HepG2 (cell line): Measurements from ENCODE around the gene CRK. TPM values are rescaled to one million over a fixed set of nuclear protein-coding genes. Genes with fewer than 3 reads are reported as not detected.

ENCODE experiments used
- ATAC-seq: fragments of 200-7000 bp; cut with Tn5 transposase; 3 replicates; pipeline ENCODE4 v1.9.1; 2020; ENCODE audit warnings: mild to moderate bottlenecking, moderate library complexity
- BruUV-seq: library from RNA; stranded (reverse); fragments of 400-500 nt; replicated peaks from 2 replicates; lab custom pipeline; 2021; lab: Mats Ljungman, UMichigan
- CTCF ChIA-PET: fragments of 300-600 bp; formaldehyde crosslinking; extraction: SDS; loops from one replicate; lab custom pipeline; 2021; ENCODE audit warnings: low total read pairs, inconsistent platforms, low intra/inter-chr PET ratio; lab: Yijun Ruan, JAX
- POLR2A ChIA-PET: fragments of 350-600 bp; sonication (Branson Sonifier 250); formaldehyde crosslinking; loops from one replicate; lab custom pipeline; 2020; ENCODE audit warnings: antibody characterized with exemption, inconsistent platforms; lab: Yijun Ruan, JAX
- DNase-seq: peaks from one replicate; pipeline ENCODE4 v3.0.0-alpha.2; 2015; ENCODE audit warnings: low spot score
- FAIRE-seq: peaks from 3 replicates; lab custom pipeline; 2011; peaks lifted over from hg19 to GRCh38; lab: Jason Lieb, UNC
- H2AFZ ChIP-seq: one replicate; pipeline ENCODE4 v1.6.1; 2011; ENCODE audit warnings: low read length, inconsistent platforms
- H3K27ac ChIP-seq: fragments of 300-600 bp; 3 replicates; pipeline ENCODE4 v1.8.0; 2011; ENCODE audit warnings: mixed run types, mild to moderate bottlenecking, mixed read lengths, low read length, inconsistent platforms; ENCODE audit not compliant: insufficient read depth; ENCODE audit errors: extremely low read length
- H3K27me3 ChIP-seq, 2 experiments: fragments of 200-600 bp in 1 of 2; 2 replicates in 1 of 2; 3 replicates in 1 of 2; pipeline versions ENCODE4 v1.6.0 to v1.8.0; 2011; ENCODE audit warnings: low read length in 2 of 2, mild to moderate bottlenecking in 2 of 2, moderate library complexity in 2 of 2, inconsistent platforms in 1 of 2; ENCODE audit not compliant: insufficient read depth in 2 of 2, control insufficient read depth in 1 of 2
- H3K36me3 ChIP-seq, 2 experiments: fragments of 200-600 bp in 1 of 2; replicated peaks in 1 of 2; 2 replicates in 1 of 2; 3 replicates in 1 of 2; pipeline versions ENCODE4 v1.5.1 to v1.8.0; 2011; ENCODE audit warnings: low read length in 2 of 2, inconsistent platforms in 1 of 2; ENCODE audit not compliant: insufficient read depth in 2 of 2, control insufficient read depth in 1 of 2
- H3K4me1 ChIP-seq: 2 replicates; pipeline ENCODE4 v1.5.1; 2012; ENCODE audit warnings: low read length, inconsistent platforms; ENCODE audit not compliant: insufficient read depth
- H3K4me2 ChIP-seq: 2 replicates; pipeline ENCODE4 v1.6.0; 2011; ENCODE audit warnings: low read depth, low read length, inconsistent platforms
- H3K4me3 ChIP-seq, 3 experiments: fragments of 200-600 bp in 1 of 3; sonication (generic), shearing (Covaris generic) in 1 of 3; replicated peaks in 1 of 3; 2 replicates each; pipeline ENCODE4 v1.5.1; 2011 to 2016; ENCODE audit warnings: low read length in 3 of 3, inconsistent platforms in 2 of 3, low read depth in 2 of 3, mild to moderate bottlenecking in 2 of 3, control low read depth in 1 of 3, mixed read lengths in 1 of 3; ENCODE audit not compliant: insufficient read depth in 1 of 3
- H3K79me2 ChIP-seq: one replicate; pipeline ENCODE4 v1.6.1; 2011; ENCODE audit warnings: low read length, inconsistent platforms; ENCODE audit not compliant: insufficient read depth
- H3K9ac ChIP-seq: 2 replicates; pipeline ENCODE4 v1.6.0; 2011; ENCODE audit warnings: mild to moderate bottlenecking, low read depth, low read length, inconsistent platforms; ENCODE audit not compliant: insufficient read depth
- H3K9me3 ChIP-seq: 2 replicates; pipeline ENCODE4 v1.5.1; 2012; ENCODE audit warnings: mild to moderate bottlenecking, low read length
- H4K20me1 ChIP-seq: 2 replicates; pipeline ENCODE4 v1.6.0; 2011; ENCODE audit warnings: inconsistent platforms, mild to moderate bottlenecking, low read length, moderate library complexity; ENCODE audit not compliant: insufficient read depth
- CBX1 ChIP-seq: IDR thresholded peaks from one replicate; pipeline ENCODE4 v1.6.1; 2016; ENCODE audit warnings: antibody characterized with exemption, low read depth
- NRL ChIP-seq: sonication (generic); formaldehyde crosslinking; IDR thresholded peaks from 2 replicates; pipeline ENCODE4 v1.5.0; 2020; ENCODE audit warnings: missing genetic modification reagents, mild to moderate bottlenecking, moderate library complexity, borderline replicate concordance
- POLR2AphosphoS5 ChIP-seq: IDR thresholded peaks from 2 replicates; pipeline ENCODE4 v1.6.1; 2012; ENCODE audit warnings: low read depth, low read length
- ZNF251 ChIP-seq: sonication (generic); formaldehyde crosslinking; IDR thresholded peaks from 2 replicates; pipeline ENCODE4 v1.9.0; 2021; ENCODE audit warnings: mild to moderate bottlenecking, missing genetic modification reagents
- ZNF674 ChIP-seq: sonication (generic); formaldehyde crosslinking; IDR thresholded peaks from 2 replicates; pipeline ENCODE4 v1.5.0; 2020; ENCODE audit warnings: low read depth, mild to moderate bottlenecking, missing genetic modification reagents
- ZNF720 ChIP-seq: sonication (generic); formaldehyde crosslinking; IDR thresholded peaks from 2 replicates; pipeline ENCODE4 v1.4.0; 2020; ENCODE audit warnings: missing genetic modification reagents
- ZZZ3 ChIP-seq: sonication (generic); formaldehyde crosslinking; IDR thresholded peaks from 2 replicates; pipeline ENCODE4 v1.4.0; 2020; ENCODE audit warnings: missing genetic modification reagents, mild to moderate bottlenecking, borderline replicate concordance
- WGBS: methylation state at CpG from one replicate; pipeline ENCODE4 v1.1.6; 2017; ENCODE audit warnings: low lambda C conversion rate; 5-methylcytosine and 5-hydroxymethylcytosine counted together
- in situ Hi-C: cut with HindIII; loops from 2 replicates; pipeline ENCODE4 v1.10.0; 2017; ENCODE audit warnings: low pct_unique_long_range_greater_than_20kb; ENCODE audit not compliant: extremely low pct_ligation_motif_present
- intact Hi-C: fragments of 100-400 bp; cut with micrococcal nuclease; formaldehyde crosslinking; loops from one replicate; pipeline ENCODE4 v1.10.0; 2022; ENCODE audit not compliant: unreplicated experiment
- polyA plus RNA-seq, 8 experiments: library from polyadenylated mRNA; depleted of rRNA in 3 of 8; stranded (reverse) in 7 of 8; unstranded in 1 of 8; fragments of >200 nt; fragmentation: Illumina TruSeq in 4 of 8; extraction: Trizol in 4 of 8; gene quantifications; 2 replicates each; pipeline versions ENCODE4 v1.2.1 to v1.2.3, GENCODE V29; 2011 to 2016; ENCODE audit warnings: low read depth in 4 of 8, missing spikeins in 1 of 8, mixed read lengths in 1 of 8; ENCODE audit not compliant: insufficient read depth in 1 of 8
- total RNA-seq, 5 experiments: library from RNA; depleted of rRNA; stranded (reverse); fragments of >200 nt; fragmentation: Illumina TruSeq; extraction: Trizol; gene quantifications; 2 replicates each; pipeline ENCODE4 v1.2.3, GENCODE V29; 2016; ENCODE audit warnings: low read depth in 1 of 5
- TF ChIP-seq, protein P1 (sequence below): sonication (generic); formaldehyde crosslinking; IDR thresholded peaks from 2 replicates; pipeline ENCODE4 v1.4.0; 2020; ENCODE audit warnings: mild to moderate bottlenecking, missing genetic modification reagents
- TF ChIP-seq, protein P2 (sequence below): sonication (generic); formaldehyde crosslinking; conservative IDR thresholded peaks from 2 replicates; pipeline ENCODE4 v1.8.0; 2022; ENCODE audit warnings: mild to moderate bottlenecking, moderate library complexity, missing genetic modification reagents
- TF ChIP-seq, protein P3 (sequence below): sonication (generic); formaldehyde crosslinking; IDR thresholded peaks from 2 replicates; pipeline ENCODE4 v1.8.1; 2023; ENCODE audit warnings: mild to moderate bottlenecking, missing genetic modification reagents, borderline replicate concordance

Gene CRK
- total and polyA plus RNA-seq, 2 of the 13 experiments (the other 11 are each of a cell fraction or from before 2014, with no cell fraction given) = 47.4 to 54.2 TPM

DNA sequence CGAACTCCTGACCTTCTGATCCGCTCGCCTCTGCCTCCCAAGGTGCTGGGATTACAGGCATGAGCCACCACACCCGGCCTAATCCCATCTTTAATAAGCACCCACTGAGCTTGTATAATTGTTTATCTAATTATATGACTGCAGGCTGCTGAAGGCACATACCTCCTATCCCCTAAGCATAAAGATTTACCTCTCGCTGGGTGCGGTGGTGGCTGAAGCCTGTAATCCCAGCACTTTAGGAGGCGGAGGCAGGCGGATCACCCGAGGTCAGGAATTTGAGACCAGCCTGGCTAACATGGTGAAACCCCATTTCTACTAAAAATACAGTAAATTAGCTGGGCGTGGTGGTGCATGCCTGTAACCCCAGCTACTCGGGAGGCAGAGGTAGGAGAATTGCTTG lies 35.9 kb downstream of the CRK start:
- intact Hi-C loops = no loop called here
- no peak for DNase-seq
- Histone ChIP-seq H3K9ac (no peak overlapping the region), H3K79me2 (peaks cover 4% of the 10 kb centered on the region), H3K27ac (no peak overlapping the region), H3K27me3 (no peaks in the 10 kb centered on the region), H2AFZ (no peak overlapping the region), H3K9me3 (no peaks in the 10 kb centered on the region), H3K4me2 (no peak overlapping the region), H3K4me1 (no peaks in the 10 kb centered on the region), H3K4me3 (no peak overlapping the region)
- no peak for ATAC-seq
- in situ Hi-C loops = no loop called here
- no TSS peak for BruUV-seq
- CTCF ChIA-PET = no interaction called here
- 96% methylated on average over 11 of the region's 11 CpGs for WGBS
- no peak for FAIRE-seq
- TF ChIP-seq POLR2AphosphoS5 (no peak), NRL (CRISPR knock-in tag) (no peak), ZNF251 (CRISPR knock-in tag) (no peak), ZNF674 (no peak), CBX1 (no peak), ZNF720 (CRISPR knock-in tag) (no peak), ZZZ3 (CRISPR knock-in tag) (no peak)
- TF ChIP-seq, protein P1, sequence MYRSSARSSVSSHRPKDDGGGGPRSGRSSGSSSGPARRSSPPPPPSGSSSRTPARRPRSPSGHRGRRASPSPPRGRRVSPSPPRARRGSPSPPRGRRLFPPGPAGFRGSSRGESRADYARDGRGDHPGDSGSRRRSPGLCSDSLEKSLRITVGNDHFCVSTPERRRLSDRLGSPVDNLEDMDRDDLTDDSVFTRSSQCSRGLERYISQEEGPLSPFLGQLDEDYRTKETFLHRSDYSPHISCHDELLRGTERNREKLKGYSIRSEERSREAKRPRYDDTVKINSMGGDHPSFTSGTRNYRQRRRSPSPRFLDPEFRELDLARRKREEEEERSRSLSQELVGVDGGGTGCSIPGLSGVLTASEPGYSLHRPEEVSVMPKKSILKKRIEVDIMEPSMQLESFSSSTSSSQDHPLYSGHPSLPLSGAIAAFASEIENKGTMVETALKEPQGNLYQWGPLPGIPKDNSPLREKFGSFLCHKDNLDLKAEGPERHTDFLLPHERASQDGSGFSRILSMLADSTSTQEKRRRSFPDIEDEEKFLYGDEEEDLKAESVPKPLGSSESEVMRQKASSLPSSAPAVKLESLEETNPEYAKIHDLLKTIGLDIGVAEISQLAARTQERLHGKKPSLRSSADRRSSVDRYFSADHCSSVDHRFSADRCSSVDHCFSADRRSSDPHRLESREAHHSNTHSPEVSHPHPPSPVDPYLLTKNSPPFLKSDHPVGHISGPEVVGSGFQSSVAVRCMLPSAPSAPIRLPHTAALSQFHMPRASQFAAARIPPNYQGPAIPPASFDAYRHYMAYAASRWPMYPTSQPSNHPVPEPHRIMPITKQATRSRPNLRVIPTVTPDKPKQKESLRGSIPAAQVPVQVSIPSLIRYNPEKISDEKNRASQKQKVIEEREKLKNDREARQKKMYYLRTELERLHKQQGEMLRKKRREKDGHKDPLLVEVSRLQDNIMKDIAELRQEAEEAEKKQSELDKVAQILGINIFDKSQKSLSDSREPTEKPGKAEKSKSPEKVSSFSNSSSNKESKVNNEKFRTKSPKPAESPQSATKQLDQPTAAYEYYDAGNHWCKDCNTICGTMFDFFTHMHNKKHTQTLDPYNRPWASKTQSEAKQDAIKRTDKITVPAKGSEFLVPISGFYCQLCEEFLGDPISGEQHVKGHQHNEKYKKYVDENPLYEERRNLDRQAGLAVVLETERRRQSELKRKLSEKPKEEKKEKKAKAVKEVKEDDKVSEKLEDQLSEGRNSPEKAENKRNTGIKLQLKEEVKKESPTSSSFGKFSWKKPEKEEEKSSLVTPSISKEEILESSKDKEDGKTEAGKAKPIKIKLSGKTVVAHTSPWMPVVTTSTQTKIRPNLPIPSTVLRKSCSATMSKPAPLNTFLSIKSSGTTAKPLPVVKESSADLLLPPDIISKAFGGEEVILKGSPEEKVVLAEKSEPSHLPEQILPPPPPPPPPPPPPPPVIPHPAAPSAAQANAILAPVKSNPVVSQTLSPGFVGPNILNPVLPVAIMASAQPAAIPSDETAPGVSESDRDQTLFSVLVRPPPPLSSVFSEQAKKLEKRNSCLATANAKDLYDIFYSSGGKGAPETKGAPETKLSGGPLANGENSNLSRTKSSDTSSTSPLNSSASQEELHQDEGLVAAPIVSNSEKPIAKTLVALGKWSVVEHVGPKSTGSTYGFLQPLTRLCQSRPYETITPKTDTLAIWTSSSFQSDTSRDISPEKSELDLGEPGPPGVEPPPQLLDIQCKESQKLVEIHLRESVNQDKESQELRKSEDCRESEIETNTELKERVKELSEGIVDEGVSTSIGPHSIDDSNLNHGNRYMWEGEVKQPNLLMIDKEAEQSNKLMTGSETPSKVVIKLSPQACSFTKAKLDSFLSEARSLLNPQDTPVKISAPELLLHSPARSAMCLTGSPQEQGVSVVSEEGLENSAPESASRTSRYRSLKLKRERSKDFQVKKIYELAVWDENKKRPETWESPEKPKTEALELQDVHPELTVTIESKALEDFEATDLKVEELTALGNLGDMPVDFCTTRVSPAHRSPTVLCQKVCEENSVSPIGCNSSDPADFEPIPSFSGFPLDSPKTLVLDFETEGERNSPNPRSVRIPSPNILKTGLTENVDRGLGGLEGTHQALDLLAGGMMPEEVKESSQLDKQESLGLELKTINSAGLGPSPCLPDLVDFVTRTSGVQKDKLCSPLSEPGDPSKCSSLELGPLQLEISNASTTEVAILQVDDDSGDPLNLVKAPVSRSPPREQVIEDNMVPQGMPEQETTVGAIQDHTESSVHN (CRISPR knock-in tag) = no peak
- TF ChIP-seq, protein P2, sequence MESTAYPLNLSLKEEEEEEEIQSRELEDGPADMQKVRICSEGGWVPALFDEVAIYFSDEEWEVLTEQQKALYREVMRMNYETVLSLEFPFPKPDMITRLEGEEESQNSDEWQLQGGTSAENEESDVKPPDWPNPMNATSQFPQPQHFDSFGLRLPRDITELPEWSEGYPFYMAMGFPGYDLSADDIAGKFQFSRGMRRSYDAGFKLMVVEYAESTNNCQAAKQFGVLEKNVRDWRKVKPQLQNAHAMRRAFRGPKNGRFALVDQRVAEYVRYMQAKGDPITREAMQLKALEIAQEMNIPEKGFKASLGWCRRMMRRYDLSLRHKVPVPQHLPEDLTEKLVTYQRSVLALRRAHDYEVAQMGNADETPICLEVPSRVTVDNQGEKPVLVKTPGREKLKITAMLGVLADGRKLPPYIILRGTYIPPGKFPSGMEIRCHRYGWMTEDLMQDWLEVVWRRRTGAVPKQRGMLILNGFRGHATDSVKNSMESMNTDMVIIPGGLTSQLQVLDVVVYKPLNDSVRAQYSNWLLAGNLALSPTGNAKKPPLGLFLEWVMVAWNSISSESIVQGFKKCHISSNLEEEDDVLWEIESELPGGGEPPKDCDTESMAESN = no peak
- TF ChIP-seq, protein P3, sequence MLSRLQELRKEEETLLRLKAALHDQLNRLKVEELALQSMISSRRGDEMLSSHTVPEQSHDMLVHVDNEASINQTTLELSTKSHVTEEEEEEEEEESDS (CRISPR knock-in tag) = no peak
- TF ChIP-seq, all 625 proteins: peak for 0
- Histone ChIP-seq H3K36me3 (peaks cover 6 to 35% of the 10 kb centered on the region in 2 experiments; a peak in 4 of 5 replicates), H4K20me1 (no peaks in the 10 kb centered on the region)
- POLR2A ChIA-PET = no interaction called here
